NCI-H2196 treated with DMSO at 0.1 percent for 48 hours (cell line): ENCODE results near the gene KHDC3L.

Experiments used
- DNase-seq: peaks from one replicate; lab custom pipeline; 2025; ENCODE audit not compliant: unreplicated experiment; lab: John Stamatoyannopoulos, UW

The KHDC3L gene, protein sequence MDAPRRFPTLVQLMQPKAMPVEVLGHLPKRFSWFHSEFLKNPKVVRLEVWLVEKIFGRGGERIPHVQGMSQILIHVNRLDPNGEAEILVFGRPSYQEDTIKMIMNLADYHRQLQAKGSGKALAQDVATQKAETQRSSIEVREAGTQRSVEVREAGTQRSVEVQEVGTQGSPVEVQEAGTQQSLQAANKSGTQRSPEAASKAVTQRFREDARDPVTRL

DNA sequence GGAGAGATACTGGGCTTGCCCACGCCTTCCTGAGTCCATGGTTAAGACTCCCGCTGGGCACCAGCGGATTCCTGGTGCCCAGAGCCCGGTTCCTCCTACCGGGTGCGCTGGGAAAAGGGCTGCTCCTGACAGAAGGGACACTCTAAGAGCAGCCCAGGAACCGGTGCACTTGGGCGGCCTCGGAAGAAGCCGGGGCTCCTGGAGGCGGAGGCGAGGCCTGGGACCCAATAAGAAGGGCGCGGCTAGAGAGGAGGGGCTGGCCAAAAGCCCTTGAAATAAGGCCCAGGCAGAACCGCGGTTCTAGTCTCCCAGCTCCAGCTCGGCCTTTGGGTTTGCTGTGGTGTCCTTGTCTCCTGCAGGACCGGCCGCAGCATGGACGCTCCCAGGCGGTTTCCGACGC is at the start of gene KHDC3L:
KHDC3L (plus strand) TSS at position 301 of the 400 bp plus-strand sequence; CDS start at position 373, 72 bp downstream.
- no peak for DNase-seq

DNA sequence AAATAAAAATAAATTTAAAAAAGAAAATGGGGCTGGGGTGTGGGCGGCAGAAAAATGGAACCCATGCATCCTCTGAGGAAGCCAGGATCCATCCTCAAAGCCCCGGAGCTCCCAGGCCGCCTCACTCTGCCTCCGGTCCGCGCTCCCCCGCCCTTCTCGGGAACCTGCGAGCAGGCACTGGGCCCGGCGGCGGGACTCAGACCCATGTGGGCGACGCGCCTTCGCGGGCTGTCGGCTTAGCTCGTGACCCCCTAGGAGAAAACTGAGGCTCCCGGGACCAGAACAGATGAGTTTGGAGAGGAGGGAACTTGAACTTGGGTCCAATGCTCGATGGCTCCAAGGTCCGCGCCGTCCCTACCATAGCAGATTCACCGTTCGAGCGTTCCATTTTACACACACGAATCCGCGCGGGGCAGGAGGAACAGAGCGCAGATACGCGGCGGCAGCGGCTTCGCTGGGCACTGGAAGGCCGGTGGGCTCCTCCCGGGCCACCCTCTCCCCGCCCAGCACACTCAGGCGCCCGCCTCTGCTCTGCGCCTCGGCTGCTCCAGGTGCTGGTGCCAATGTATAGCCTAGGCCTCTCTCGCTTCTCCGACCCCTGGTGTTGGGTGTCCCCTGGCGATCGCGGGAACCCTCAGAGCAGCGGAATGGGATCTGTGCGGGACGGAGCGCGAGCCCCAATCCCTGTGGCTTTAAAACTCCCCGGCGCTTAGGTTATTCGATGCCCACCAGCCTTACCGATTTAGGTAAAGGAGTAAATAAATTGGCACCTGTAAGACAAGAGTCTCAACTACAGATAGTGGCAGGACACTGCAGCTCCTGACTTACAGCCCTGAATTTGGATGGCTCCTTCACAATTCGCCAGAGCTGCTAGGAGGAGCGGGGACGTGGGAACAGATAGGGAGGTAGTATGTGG is 47.6 kb upstream of the KHDC3L start:
- DNase-seq, result no peak

DNA sequence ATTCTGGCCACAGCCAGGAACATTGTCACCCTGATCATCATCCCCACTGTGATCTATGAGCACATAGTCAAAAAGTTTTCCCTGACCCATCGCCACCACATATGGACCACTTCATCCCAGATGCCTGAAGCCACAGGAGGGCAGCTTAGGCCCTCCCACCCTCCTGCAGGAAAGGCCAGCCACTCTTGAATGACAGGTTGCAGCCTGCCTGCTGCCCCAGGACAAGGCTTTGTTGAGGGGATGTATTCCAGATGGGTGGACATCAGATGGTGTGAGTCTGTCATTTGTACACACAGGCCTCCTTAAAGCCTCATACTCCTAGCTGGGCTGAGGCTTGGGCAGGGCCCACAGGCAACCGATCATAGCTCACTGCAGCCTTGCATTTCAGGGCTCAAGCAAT is 39.1 kb upstream of the KHDC3L start:
- DNase-seq, result no peak

DNA sequence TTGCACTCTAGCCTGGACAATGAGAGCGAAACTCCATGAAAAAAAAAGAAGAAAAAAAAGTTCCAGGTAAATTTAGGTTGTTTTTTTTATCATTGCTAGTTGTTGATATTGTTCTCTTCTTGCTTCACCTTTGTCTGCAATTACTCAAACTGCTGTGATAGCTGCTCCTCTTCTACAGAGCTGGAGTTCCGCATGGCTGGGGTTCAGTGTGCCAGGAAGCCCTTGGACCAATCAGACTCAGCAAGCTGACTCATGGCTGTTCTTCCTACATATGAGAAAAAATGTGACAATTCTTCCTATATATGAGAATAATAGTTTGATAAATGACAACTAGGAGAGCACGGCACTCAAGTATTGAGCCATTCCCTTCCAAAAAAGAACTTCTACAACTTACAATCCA is 36.8 kb upstream of the KHDC3L start:
- DNase-seq, result no peak

DNA sequence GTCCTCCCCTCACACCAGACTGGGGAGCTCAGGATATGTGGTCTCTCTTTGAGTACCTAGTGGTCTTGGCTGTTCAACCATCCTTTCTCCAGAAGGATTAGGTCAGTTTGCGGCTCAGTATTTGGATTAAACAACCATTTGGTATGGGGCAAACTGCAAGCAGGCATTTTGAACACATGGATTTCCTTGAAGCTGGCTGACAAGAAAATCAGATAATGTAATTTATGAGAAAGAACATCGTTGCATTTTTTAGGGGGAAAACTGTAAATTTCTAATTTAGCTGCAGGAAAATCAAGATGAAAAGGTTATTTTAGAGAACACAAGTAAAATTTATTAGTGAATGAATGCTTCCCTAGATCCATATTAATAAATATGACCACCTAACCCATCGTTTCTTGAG is 33.7 kb upstream of the KHDC3L start:
- no peak for DNase-seq

DNA sequence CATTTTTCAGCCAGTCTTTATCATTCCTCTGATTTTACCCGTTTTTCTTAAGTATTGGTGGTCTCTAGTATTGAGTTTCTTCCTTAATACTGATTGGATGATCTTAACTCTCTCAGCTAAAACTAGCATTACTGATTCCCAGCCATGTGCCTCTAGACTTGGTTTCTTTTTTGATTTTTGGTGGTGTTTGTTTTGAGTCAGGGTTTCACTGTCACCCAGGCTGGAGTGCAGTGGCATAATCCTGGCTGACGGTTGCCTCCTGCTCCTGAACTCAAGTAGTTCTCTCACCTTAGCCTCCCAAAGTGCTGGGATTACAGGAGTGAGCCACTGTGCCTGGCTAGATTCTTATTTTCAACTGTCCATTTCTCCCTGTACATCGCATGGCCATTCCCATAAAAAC is 33.3 kb upstream of the KHDC3L start:
- no peak for DNase-seq

DNA sequence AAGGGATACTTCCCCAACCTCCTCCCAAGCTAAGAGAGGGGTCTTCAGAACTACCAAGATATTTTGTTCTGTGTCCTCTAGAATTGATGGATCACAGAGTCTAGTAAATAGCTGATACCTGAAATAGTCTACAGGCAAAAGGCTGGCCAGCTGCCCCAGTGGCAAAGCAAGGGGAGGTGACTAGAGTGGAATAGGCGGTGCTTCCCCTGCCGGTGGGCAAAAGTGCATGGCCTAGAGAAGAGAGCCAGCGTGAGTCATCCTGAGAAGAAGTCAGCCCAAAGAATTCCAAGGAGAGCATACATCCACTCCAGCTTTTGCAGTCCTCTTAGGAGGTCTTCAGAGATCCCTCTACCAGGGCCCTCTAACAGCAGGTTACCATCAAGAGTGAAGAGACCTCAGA is 23.1 kb upstream of the KHDC3L start:
- no peak for DNase-seq

DNA sequence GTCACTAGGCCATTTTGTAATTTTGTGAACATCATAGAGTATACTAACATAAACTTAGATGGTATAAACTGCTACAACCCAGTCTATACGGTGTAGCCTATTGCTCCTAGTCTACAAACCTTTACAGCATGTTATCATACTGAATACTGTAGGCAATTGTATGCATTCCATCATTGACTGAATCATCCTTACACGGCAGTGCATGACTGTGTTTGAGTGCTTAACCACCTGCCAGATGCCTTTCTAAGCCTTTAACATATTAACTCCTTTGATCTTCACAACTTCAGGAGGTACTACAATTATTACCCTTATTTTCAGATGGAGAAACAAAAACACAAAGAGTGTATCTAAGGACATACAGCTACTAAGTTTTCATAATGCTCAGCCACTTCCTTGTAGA is 22.4 kb upstream of the KHDC3L start:
- DNase-seq, result no peak

DNA sequence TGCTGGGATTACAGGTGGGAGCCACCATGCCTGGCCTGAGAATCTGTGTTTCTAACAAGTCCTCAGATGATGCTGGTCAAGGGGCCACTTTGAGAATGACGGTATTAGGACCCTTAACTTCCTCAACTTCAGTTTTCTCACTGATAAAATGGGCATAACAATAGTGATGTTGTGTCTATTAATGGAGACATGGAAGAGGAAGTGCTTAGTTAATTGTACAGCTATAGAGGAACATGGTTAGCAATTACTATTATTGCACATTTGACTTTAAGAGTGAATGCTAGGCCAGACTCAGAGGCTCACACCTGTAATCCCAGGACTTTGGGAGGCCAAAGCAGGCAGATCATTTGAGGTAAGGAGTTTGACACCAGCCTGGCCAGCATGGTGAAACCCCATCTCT is 21.1 kb upstream of the KHDC3L start:
- no peak for DNase-seq

DNA sequence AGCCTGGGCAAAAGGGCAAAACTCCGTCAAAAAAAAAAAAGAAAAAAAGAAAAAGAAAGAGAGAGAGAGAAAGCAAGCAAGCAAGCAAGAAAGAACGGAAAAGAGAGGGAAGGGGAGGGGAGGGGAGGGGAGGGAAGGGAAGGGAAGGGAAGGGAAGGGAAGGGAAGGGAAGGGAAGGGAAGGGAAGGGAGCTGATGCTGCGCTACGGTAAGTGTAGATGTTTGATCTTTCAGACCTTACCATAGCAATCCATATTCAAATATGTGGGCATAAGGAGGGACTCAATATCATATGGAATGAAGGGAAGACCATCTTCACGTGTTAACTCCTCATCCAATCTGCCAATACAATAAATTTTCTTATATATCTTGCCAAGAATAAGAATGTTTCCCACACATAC is 20.3 kb upstream of the KHDC3L start:
- no peak for DNase-seq

DNA sequence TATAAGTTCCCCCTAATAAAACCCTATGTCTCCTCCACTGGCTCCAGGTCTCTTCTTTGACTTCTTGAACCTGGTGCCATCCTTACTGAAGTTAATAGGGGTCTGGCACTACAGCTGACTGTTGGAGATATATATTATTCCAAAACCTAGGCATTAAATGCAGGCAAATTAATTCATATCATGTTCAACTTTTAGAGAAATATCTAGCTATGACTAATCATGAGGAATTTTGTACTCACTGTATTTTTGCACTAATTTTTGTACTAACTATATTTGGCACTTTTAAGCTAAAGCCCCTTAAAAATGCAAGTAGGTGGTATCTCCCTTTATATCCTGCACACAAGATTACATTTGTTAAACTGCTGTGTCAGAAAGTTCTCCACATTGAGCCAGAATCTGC is 19.3 kb upstream of the KHDC3L start:
- DNase-seq, result no peak

DNA sequence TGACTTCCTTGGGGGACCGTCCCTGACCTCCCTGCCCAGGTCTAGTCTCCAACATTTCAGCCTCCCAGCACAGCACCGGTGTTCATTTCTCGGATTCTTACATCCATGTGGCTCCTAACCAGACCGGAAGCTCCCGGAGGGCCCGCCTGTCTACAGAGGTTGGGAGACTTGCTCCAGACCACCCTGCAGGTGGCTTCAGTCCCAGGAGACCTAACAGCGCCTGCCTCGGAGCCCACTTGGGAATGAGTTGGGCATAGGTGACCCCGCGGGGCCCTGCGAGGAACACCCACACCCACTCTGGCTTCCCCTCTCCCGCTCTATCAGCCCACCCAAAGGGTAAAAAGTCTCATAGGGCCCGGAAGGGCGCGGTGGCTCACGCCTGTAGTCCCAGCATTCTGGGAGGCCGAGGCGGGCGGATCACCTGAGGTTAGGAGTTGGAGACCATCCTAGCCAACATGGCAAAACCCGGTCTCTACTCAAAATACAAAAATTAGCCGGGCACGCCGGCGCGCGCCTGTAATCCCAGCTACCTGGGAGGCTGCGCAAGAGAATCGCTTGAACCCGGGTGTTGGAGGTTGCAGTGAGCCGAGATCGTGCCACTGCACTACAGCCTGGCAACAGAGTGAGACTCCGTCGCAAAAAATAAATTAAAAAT is 13.8 kb upstream of the KHDC3L start:
- DNase-seq, result no peak

DNA sequence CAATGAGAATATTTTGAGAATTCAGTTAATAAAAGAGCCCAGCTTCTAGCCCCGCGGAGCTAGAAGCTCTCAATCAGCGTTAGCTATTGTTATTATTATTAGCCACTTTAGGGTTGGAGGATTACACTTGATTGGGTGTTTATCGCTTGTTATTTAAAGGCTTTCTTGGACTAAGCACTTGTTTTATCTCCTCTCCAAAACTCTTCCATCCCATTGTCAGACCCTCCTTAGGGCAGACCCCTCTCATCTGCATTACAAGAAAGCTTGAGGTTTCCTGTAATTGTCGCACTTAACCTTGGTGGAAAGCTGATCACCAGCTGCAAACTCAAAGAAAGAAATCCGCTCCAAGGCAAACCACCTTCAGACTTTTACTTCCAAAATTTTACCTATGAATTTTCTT is 13.1 kb upstream of the KHDC3L start:
- DNase-seq, result no peak

DNA sequence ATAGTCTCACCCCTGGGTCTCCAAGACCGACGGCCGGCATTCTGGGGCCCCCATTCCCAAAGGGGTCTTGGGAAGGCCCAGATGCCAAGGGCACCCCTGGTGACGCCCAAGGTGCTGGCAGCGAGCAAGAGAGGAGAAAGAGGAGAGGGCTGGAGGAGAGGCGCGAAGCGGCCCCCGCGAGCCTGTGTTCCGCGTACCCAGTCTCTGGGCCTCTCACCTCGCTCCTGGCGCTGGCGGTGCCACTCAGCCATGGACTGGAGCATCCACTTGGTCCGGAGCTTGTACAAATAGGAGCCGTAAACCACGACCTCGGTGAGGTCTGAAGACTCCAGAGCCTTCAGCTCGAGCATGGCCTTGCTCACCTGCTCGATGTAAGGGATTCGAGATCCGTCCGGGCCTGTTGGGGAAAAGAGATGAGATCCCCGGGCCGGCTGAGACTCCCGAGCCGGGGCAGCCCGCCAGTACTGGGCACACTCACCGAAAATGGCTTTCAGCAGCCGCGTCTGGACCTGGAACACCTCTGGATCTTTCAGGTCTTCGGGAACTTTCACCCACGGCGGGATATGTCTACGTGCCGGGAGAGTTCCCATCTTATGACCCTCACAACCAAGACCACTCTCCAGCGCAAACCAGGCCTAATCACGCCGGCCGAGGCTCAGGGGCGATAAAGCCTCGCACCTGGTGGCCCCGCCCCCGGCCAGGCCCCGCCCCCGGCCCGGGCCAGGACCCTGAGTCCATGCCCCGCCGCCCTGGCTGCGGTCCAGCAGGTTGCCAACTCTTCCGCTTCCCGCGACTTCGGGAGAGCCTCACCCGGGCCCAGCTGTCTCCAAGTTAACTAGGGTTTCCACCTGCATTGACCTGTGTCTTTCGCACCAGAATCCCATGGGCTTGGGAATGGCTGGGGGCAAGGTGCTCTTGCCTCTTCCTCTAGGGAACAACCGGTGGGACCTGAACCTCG is 8.5 kb upstream of the KHDC3L start, which contains the start of gene DPPA5:
DPPA5 (minus strand) TSS at position 641 of the 958 bp plus-strand sequence; CDS start at position 590, 51 bp downstream.
- no peak for DNase-seq

DNA sequence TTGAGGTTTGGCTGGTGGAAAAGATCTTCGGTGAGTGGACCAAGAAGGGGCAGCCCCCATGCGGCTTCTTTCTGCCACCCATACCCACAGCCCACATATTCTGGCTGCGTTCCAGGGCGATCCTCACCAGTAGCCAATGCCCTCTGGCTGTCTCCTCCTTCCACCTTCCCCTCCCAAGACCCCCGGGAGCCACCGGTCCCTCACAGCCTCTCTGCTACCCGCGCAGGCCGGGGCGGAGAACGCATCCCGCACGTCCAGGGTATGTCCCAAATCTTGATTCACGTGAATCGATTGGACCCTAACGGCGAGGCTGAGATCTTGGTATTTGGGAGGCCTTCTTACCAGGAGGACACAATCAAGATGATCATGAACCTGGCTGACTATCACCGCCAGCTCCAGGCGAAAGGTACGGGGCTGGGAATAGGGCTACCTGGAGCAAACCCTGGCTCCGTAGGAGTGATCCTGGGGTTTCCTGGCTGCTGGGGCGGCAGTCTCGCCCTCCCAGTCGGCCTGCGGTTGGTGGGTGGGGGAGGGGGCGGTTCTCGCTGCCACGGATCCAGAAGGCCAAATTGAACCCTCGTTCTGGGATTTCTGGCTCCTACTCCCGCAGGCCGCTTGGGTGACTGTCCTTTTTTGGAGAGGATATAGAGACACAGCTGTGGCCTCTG is 545 bp downstream of the KHDC3L start:
- DNase-seq, result no peak

DNA sequence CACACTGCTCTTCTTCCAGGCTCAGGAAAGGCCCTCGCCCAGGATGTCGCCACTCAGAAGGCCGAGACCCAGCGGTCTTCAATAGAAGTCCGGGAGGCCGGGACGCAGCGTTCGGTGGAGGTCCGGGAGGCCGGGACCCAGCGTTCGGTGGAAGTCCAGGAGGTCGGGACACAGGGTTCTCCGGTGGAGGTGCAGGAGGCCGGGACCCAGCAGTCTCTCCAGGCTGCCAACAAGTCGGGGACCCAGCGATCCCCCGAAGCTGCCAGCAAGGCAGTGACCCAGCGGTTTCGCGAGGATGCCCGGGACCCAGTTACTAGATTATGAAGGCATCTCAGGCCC is 1.0 kb downstream of the KHDC3L start:
- no peak for DNase-seq

DNA sequence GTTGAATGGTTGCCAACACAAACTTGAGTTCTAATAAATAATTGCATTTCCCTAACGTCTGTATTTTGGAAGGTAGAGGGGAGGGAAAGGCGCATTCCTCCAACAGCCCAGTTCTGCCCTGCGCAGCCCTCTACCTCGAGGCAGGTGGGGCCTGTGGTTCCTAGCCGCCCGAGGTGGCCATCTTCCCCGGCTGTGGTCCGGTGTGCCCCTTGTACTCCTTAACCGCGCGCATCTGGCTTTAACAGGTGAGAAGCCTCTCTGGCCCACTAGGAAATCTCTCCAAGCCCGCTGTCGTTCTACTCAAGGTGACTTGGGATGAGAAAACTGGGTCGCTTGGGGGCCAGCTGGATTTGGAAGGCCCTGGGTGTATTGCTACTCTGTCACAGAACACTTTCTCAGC is 1.7 kb downstream of the KHDC3L start:
- DNase-seq, result no peak

DNA sequence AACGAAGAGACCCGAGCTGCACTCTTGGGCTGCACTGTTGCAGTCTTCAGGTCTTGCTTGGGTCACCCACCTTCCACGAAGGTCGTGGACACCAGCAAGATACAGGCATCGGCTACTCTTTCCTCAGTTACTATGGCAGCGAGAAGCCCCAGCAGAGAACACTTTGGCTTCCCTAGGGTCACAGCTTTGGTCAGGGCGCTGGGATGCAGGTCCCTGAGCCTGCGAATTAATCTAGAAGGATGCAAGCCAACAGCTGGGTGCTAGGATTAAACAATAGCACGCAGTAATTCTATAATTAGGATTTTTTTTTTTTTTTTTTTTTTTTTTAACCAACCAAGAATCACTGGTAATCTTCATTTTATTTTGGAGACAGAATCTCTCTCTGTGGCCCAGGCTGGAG is 2.1 kb downstream of the KHDC3L start:
- DNase-seq, result no peak

DNA sequence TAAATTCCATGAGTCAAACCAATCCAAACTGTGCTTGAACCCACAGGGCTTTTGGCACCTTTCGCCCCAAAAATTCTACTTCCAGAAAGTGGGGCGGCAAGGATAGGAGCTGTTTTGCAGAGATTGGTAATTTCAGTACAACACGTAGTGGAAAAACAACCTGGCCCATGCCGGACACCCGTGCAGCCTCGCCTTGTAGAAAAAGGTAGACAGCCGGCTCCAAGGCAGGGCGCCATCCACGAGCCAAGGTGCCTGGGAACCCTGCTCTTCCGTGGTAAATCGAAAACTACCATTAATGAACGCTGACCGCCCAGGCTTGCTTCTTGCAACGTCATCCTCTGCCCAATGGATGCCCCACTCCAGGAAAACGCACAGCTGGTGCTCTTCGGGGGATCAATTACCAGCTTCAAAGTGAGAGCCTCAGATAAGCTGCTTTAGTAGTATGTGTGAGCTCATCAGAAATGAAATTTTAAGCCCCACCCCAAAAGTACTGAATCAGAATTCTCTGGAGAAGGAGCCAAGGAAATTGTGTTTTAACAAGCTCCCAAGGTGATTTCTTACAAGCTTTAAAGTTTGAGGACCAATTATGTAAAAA is 5.4 kb downstream of the KHDC3L start:
- no peak for DNase-seq

DNA sequence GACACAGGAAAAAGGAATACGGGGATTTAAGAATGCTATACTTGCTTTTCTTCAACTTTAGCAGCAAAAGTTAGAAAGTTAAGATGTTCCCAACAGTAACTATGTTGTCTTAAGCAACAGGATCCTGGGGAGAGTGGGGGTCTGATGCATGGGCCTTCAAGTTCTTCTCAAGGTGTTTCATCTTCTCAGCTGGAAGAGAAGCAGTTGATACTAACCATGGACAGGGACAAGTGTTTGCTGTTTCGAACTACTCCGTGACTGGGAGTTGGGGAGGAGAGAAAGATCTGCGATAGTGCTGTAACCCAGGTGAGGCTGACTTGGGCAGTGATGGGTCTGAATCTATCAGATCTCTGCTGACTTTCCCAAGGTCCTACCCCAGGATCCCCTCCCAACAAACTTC is 6.2 kb downstream of the KHDC3L start:
- DNase-seq, result no peak
